ENCODE measurements around the gene P2RY10. TPM values are rescaled to one million over a fixed set of nuclear protein-coding genes. Genes with fewer than 3 reads are reported as not detected.
A peak's percentile ranks its signal among the peaks of the same experiment; 100 is the strongest.

The P2RY10 gene
- total and polyA plus RNA-seq, 2 of the 8 experiments (the other 6 are each of a cell fraction or from before 2014, with no cell fraction given) = not detected

DNA sequence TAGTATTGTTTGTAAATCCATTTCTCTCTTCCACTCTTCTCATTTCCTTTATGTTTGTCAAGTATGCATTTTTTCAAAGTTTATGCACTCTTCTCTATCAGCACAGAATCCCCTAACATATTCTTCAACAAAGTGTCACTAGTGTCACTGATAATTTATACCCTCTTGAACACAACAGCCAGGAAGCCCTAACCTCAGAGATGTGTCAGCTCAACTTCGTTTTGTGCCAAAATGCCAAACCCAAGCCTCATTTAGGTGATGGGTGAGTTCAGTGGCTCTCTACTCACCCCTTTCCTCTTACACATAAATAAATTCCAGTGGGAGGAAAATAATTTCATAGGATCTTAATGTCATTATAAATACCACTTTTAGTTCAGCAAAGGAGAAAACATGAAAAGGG lies 22.4 kb upstream of the P2RY10 start:
- Histone ChIP-seq H3K27ac (ENCODE audit: low read depth, low read length) (no peak overlapping the region), H3K4me1 (replicated peaks in 1 of 4; ENCODE audit: control insufficient read depth in 3 of 4, insufficient read depth in 4 of 4, low read length in 3 of 4) (no peaks in the 10 kb centered on the region), H4K20me1 (replicated peaks in 1 of 2; ENCODE audit: control insufficient read depth in 1 of 2, insufficient read depth in 2 of 2, low read length in 2 of 2) (no peaks in the 10 kb centered on the region), H3K4me2 (ENCODE audit: insufficient read depth in 1 of 2, low read depth in 2 of 2, low read length in 2 of 2) (no peak overlapping the region), H4K5ac (ENCODE audit: insufficient read length, low read depth, low read length) (no peak overlapping the region), H4K91ac (replicated peaks; ENCODE audit: insufficient read length, low read length) (no peak overlapping the region), H2AK5ac (ENCODE audit: low read depth, low read length) (no peak overlapping the region), H3K79me2 (ENCODE audit: control insufficient read depth in 1 of 2, insufficient read depth in 2 of 2, low read length in 2 of 2) (no peaks in the 10 kb centered on the region), H3K79me1 (ENCODE audit: low read depth, low read length) (no peaks in the 10 kb centered on the region), H3K23me2 (ENCODE audit: low read depth, low read length) (no peaks in the 10 kb centered on the region), H2BK20ac (ENCODE audit: low read length) (no peak overlapping the region), H3K56ac (replicated peaks; ENCODE audit: insufficient read length, low read depth, low read length) (no peak overlapping the region), H2BK12ac (ENCODE audit: low read depth, low read length) (no peak overlapping the region), H2BK15ac (ENCODE audit: low read length) (no peak overlapping the region), H2AFZ (ENCODE audit: low read length) (no peak overlapping the region), H3K9me3 (ENCODE audit: insufficient read depth in 2 of 2, low read depth in 1 of 2, low read length in 1 of 2) (no peaks in the 10 kb centered on the region), H2BK120ac (replicated peaks; ENCODE audit: low read depth, low read length) (no peak overlapping the region), H3K4me3 (ENCODE audit: extremely low read depth in 1 of 4, insufficient read depth in 2 of 4, low read depth in 3 of 4, low read length in 4 of 4) (no peak overlapping the region), H3K18ac (ENCODE audit: extremely low read depth, low read length) (no peak overlapping the region), H3K23ac (ENCODE audit: insufficient read length) (no peak overlapping the region), H2BK5ac (ENCODE audit: low read depth, low read length) (no peak overlapping the region), H4K8ac (ENCODE audit: extremely low read depth, insufficient read depth, low read length) (no peak overlapping the region), H3K27me3 (replicated peaks in 1 of 4; ENCODE audit: control insufficient read depth in 3 of 4, extremely low read depth in 1 of 4, insufficient read depth in 3 of 4, low read length in 3 of 4) (no peaks in the 10 kb centered on the region), H3K4ac (replicated peaks; ENCODE audit: insufficient read length, low read depth, low read length) (no peak overlapping the region), H3K36me3 (ENCODE audit: control insufficient read depth in 2 of 4, insufficient read depth in 4 of 4, low read length in 3 of 4) (no peaks in the 10 kb centered on the region), H3K14ac (ENCODE audit: insufficient read length) (no peak overlapping the region), H3K9ac (replicated peaks in 1 of 4; ENCODE audit: extremely low read depth in 1 of 4, low read depth in 3 of 4, low read length in 3 of 4) (no peak overlapping the region)
- ChIA-PET POLR2A (ENCODE audit: partially characterized antibody) (no interaction called here), CTCF (ENCODE audit: partially characterized antibody) (no interaction called here)
- TF ChIP-seq CEBPB (IDR thresholded peaks at IDR 0.05; ENCODE audit: low read depth, low read length) (no peak), SIRT6 (IDR thresholded peaks at IDR 0.05; ENCODE audit: low read length) (no peak), RFX5 (IDR thresholded peaks at IDR 0.05; ENCODE audit: borderline replicate concordance, low read depth, low read length) (no peak)
- 100% methylated on average over 1 of the region's 1 CpG; no CpG with 5 or more reads in 1 of the 2 experiments for WGBS, 2 experiments (ENCODE audit: extremely low coverage in 1 of 2, insufficient coverage in 1 of 2, insufficient read length in 1 of 2, insufficient replicate concordance in 2 of 2, low coverage in 1 of 2, low lambda C conversion rate in 2 of 2, missing lambda C conversion rate in 1 of 2)
- DNase-seq (ENCODE audit: low read depth in 1 of 2, low spot score in 2 of 2) (no peak), FAIRE-seq (peak; percentile 28)

All from H1 (cell line).